Measurements from ENCODE around the gene ADGRG3. TPM values are rescaled to one million over a fixed set of nuclear protein-coding genes. Genes with fewer than 3 reads are reported as not detected.
"Not testable (repeated sequence)": the region's sequence is repeated elsewhere in the genome, so short reads cannot be mapped to it uniquely, and the experiment has no call there.

The ADGRG3 gene
- polyA plus RNA-seq, 3 donors = 0.41 to 1.0 TPM; not detected in 1

GRCh38 chr16:57711346-57711745, 43.2 kb downstream of the ADGRG3 start:
- Histone ChIP-seq H2AFZ (ENCODE audit: insufficient read depth, low read depth, low read length, poor library complexity, severe bottlenecking) (no peak overlapping the region), H3K4me2 (replicated peaks; ENCODE audit: extremely low read depth, low read length, poor library complexity, severe bottlenecking) (no peak overlapping the region), H3K9ac (ENCODE audit: insufficient read depth, low read length, poor library complexity, severe bottlenecking) (no peak overlapping the region), H3K4me1 (ENCODE audit: control insufficient read depth in 1 of 2, insufficient read depth in 2 of 2, low read length in 2 of 2) (no peaks in the 10 kb centered on the region), H3K79me2 (ENCODE audit: insufficient read depth, low read length) (no peaks in the 10 kb centered on the region), H3K4me3 (replicated peaks in 1 of 3; ENCODE audit: low read depth in 2 of 3, low read length in 3 of 3) (no peak overlapping the region), H3K9me3 (replicated peaks in 1 of 2; ENCODE audit: control insufficient read depth in 1 of 2, insufficient read depth in 1 of 2, low read length in 2 of 2) (no peaks in the 10 kb centered on the region), H3K36me3 (replicated peaks in 1 of 2; ENCODE audit: control insufficient read depth in 1 of 2, insufficient read depth in 2 of 2, low read length in 2 of 2) (no peaks in the 10 kb centered on the region), H3K27ac (ENCODE audit: low read depth in 1 of 2, low read length in 2 of 2) (no peak overlapping the region), H3K27me3 (ENCODE audit: control insufficient read depth in 2 of 2, insufficient read depth in 2 of 2, low read length in 2 of 2) (no peaks in the 10 kb centered on the region), H4K20me1 (ENCODE audit: insufficient read depth, low read length) (no peaks in the 10 kb centered on the region)
- no peak for TF ChIP-seq CTCF (IDR thresholded peaks at IDR 0.05)
- Mint-ChIP-seq H3K27me3 (ENCODE audit: low read depth in 3 of 3) (peaks cover 0 to 3% (median 2%) of the 10 kb centered on the region in 3 donors), H3K4me1 (no peaks in the 10 kb centered on the region), H3K27ac (no peak overlapping the region), H3K9me3 (peaks cover 0 to 4% (median 0%) of the 10 kb centered on the region in 7 donors), H3K36me3 (no peaks in the 10 kb centered on the region), H3K4me3 (no peak overlapping the region)
- intact Hi-C loops (cut with micrococcal nuclease) = loop anchor here in 1 of 2 donors (5.0 kb wide), 1 partner anchor 119 kb away; no protein-coding TSS in a partner anchor
- no peak for DNase-seq
- whole genome bisulfite sequencing (ENCODE audit: insufficient coverage) = 87% methylated on average over 5 of the region's 5 CpGs

GRCh38 chr16:57711993-57712392, 43.9 kb downstream of the ADGRG3 start:
- Histone ChIP-seq H4K20me1 (ENCODE audit: insufficient read depth, low read length) (no peaks in the 10 kb centered on the region), H3K9ac (ENCODE audit: insufficient read depth, low read length, poor library complexity, severe bottlenecking) (no peak overlapping the region), H3K4me2 (replicated peaks; ENCODE audit: extremely low read depth, low read length, poor library complexity, severe bottlenecking) (no peak overlapping the region), H3K27me3 (ENCODE audit: control insufficient read depth in 2 of 2, insufficient read depth in 2 of 2, low read length in 2 of 2) (no peaks in the 10 kb centered on the region), H3K4me1 (ENCODE audit: control insufficient read depth in 1 of 2, insufficient read depth in 2 of 2, low read length in 2 of 2) (no peaks in the 10 kb centered on the region), H2AFZ (ENCODE audit: insufficient read depth, low read depth, low read length, poor library complexity, severe bottlenecking) (no peak overlapping the region), H3K4me3 (replicated peaks in 1 of 3; ENCODE audit: low read depth in 2 of 3, low read length in 3 of 3) (no peak overlapping the region), H3K9me3 (replicated peaks in 1 of 2; ENCODE audit: control insufficient read depth in 1 of 2, insufficient read depth in 1 of 2, low read length in 2 of 2) (no peaks in the 10 kb centered on the region), H3K36me3 (replicated peaks in 1 of 2; ENCODE audit: control insufficient read depth in 1 of 2, insufficient read depth in 2 of 2, low read length in 2 of 2) (no peaks in the 10 kb centered on the region), H3K79me2 (ENCODE audit: insufficient read depth, low read length) (no peaks in the 10 kb centered on the region), H3K27ac (ENCODE audit: low read depth in 1 of 2, low read length in 2 of 2) (no peak overlapping the region)
- H3K27me3 Mint-ChIP-seq (ENCODE audit: low read depth in 3 of 3) = peaks cover 0 to 3% (median 0%) of the 10 kb centered on the region in 3 donors
- DNase-seq = no peak
- peaks cover 0 to 4% (median 0%) of the 10 kb centered on the region in 7 donors for H3K9me3 Mint-ChIP-seq
- TF ChIP-seq CTCF (IDR thresholded peaks at IDR 0.05) = no peak
- intact Hi-C loops (cut with micrococcal nuclease) = loop anchor here in 1 of 2 donors (5.0 kb wide), 1 partner anchor 120 kb away; no protein-coding TSS in a partner anchor
- WGBS (ENCODE audit: insufficient coverage) = no CpG with 5 or more reads among the region's 3 CpGs
- H3K4me1 Mint-ChIP-seq = no peaks in the 10 kb centered on the region
- no peak overlapping the region for H3K4me3 Mint-ChIP-seq
- H3K36me3 Mint-ChIP-seq = no peaks in the 10 kb centered on the region
- H3K27ac Mint-ChIP-seq = no peak overlapping the region

GRCh38 chr16:57712569-57712968, 44.5 kb downstream of the ADGRG3 start:
- H3K4me3 ChIP-seq (replicated peaks in 1 of 3; ENCODE audit: low read depth in 2 of 3, low read length in 3 of 3); H3K9me3 Mint-ChIP-seq; H3K79me2 ChIP-seq (ENCODE audit: insufficient read depth, low read length); H4K20me1 ChIP-seq (ENCODE audit: insufficient read depth, low read length); H3K9ac ChIP-seq (ENCODE audit: insufficient read depth, low read length, poor library complexity, severe bottlenecking); H3K4me1 ChIP-seq (ENCODE audit: control insufficient read depth in 1 of 2, insufficient read depth in 2 of 2, low read length in 2 of 2); H2AFZ ChIP-seq (ENCODE audit: insufficient read depth, low read depth, low read length, poor library complexity, severe bottlenecking); H3K9me3 ChIP-seq (replicated peaks in 1 of 2; ENCODE audit: control insufficient read depth in 1 of 2, insufficient read depth in 1 of 2, low read length in 2 of 2); H3K27me3 ChIP-seq (ENCODE audit: control insufficient read depth in 2 of 2, insufficient read depth in 2 of 2, low read length in 2 of 2); H3K36me3 Mint-ChIP-seq; H3K27ac Mint-ChIP-seq; H3K36me3 ChIP-seq (replicated peaks in 1 of 2; ENCODE audit: control insufficient read depth in 1 of 2, insufficient read depth in 2 of 2, low read length in 2 of 2); H3K4me1 Mint-ChIP-seq; H3K4me2 ChIP-seq (replicated peaks; ENCODE audit: extremely low read depth, low read length, poor library complexity, severe bottlenecking); DNase-seq; H3K27me3 Mint-ChIP-seq (ENCODE audit: low read depth in 3 of 3); H3K4me3 Mint-ChIP-seq; H3K27ac ChIP-seq (ENCODE audit: low read depth in 1 of 2, low read length in 2 of 2): not testable (repeated sequence)
- intact Hi-C loops (cut with micrococcal nuclease) = loop anchor here in 1 of 2 donors (5.0 kb wide), 1 partner anchor 120 kb away; no protein-coding TSS in a partner anchor
- WGBS (ENCODE audit: insufficient coverage) = 40% methylated on average over 1 of the region's 6 CpGs

Measured in CD14-positive monocyte (primary cell).